H1 (cell line): Measurements from ENCODE around the gene CLEC2B. TPM values are rescaled to one million over a fixed set of nuclear protein-coding genes. Genes with fewer than 3 reads are reported as not detected.
A peak's percentile ranks its signal among the peaks of the same experiment; 100 is the strongest.

ENCODE experiments used
- CTCF ChIA-PET: fragments of 300-600 bp; sonication (Branson Sonifier 250); formaldehyde crosslinking; loops from one replicate; lab custom pipeline; 2021; ENCODE audit not compliant: partially characterized antibody; lab: Charles Lee
- POLR2A ChIA-PET: fragments of 300-600 bp; sonication (Branson Sonifier 250); formaldehyde crosslinking; loops from one replicate; lab custom pipeline; 2021; ENCODE audit warnings: inconsistent platforms; ENCODE audit not compliant: partially characterized antibody; lab: Charles Lee
- DNase-seq, 2 experiments: peaks; one replicate each; pipeline versions ENCODE4 v3.0.0 to v3.0.0-alpha.2; 2010 to 2022; ENCODE audit warnings: low spot score in 2 of 2, low read depth in 1 of 2, mixed read lengths in 1 of 2
- FAIRE-seq: peaks from 2 replicates; lab custom pipeline; 2011; peaks lifted over from hg19 to GRCh38; lab: Jason Lieb, UNC
- H2AFZ ChIP-seq: 2 replicates; pipeline ENCODE4 v1.8.1; 2012; ENCODE audit warnings: low read length, inconsistent platforms
- H2AK5ac ChIP-seq: 2 replicates; pipeline ENCODE4 v1.6.1; 2013; ENCODE audit warnings: low read depth, low read length
- H2BK120ac ChIP-seq: replicated peaks from 2 replicates; pipeline ENCODE3; 2013; ENCODE audit warnings: low read depth, low read length, inconsistent platforms
- H2BK12ac ChIP-seq: 2 replicates; pipeline ENCODE4 v1.6.1; 2013; ENCODE audit warnings: low read depth, low read length
- H2BK15ac ChIP-seq: 2 replicates; pipeline ENCODE4 v1.6.1; 2013; ENCODE audit warnings: low read length
- H2BK20ac ChIP-seq: 2 replicates; pipeline ENCODE4 v1.6.1; 2013; ENCODE audit warnings: low read length
- H2BK5ac ChIP-seq: 2 replicates; pipeline ENCODE4 v1.6.1; 2013; ENCODE audit warnings: low read depth, low read length
- H3K14ac ChIP-seq: 2 replicates; pipeline ENCODE4 v1.6.1; 2013; ENCODE audit warnings: inconsistent platforms; ENCODE audit not compliant: insufficient read length
- H3K18ac ChIP-seq: 2 replicates; pipeline ENCODE4 v1.6.1; 2013; ENCODE audit warnings: low read length; ENCODE audit errors: extremely low read depth
- H3K23ac ChIP-seq: 2 replicates; pipeline ENCODE4 v1.6.1; 2013; ENCODE audit warnings: inconsistent platforms; ENCODE audit not compliant: insufficient read length
- H3K23me2 ChIP-seq: 2 replicates; pipeline ENCODE4 v1.6.1; 2013; ENCODE audit warnings: low read depth, low read length
- H3K27ac ChIP-seq: 2 replicates; pipeline ENCODE4 v1.6.1; 2011; ENCODE audit warnings: low read depth, low read length, inconsistent platforms
- H3K27me3 ChIP-seq, 4 experiments: replicated peaks in 1 of 4; 1 replicate in 1 of 4; 2 replicates in 3 of 4; pipeline versions ENCODE4 v1.6.1 to v1.8.1; 2011 to 2013; ENCODE audit warnings: low read length in 3 of 4, mild to moderate bottlenecking in 3 of 4, inconsistent platforms in 2 of 4, mixed read lengths in 2 of 4, moderate library complexity in 1 of 4; ENCODE audit not compliant: control insufficient read depth in 3 of 4, insufficient read depth in 3 of 4; ENCODE audit errors: extremely low read depth in 1 of 4
- H3K36me3 ChIP-seq, 4 experiments: 2 replicates each; pipeline versions ENCODE4 v1.6.1 to v1.8.1; 2011 to 2013; ENCODE audit warnings: mild to moderate bottlenecking in 4 of 4, low read length in 3 of 4, moderate library complexity in 2 of 4, control low read depth in 1 of 4, inconsistent platforms in 1 of 4; ENCODE audit not compliant: insufficient read depth in 4 of 4, control insufficient read depth in 2 of 4
- H3K4ac ChIP-seq: replicated peaks from 2 replicates; pipeline ENCODE3; 2013; ENCODE audit warnings: low read length, low read depth, mixed read lengths, inconsistent platforms; ENCODE audit not compliant: insufficient read length
- H3K4me1 ChIP-seq, 4 experiments: replicated peaks in 1 of 4; 1 replicate in 1 of 4; 2 replicates in 3 of 4; pipeline versions ENCODE4 v1.6.1 to v1.8.1; 2011 to 2013; ENCODE audit warnings: low read length in 3 of 4, inconsistent platforms in 2 of 4, mixed read lengths in 1 of 4; ENCODE audit not compliant: insufficient read depth in 4 of 4, control insufficient read depth in 3 of 4
- H3K4me2 ChIP-seq, 2 experiments: 2 replicates each; pipeline versions ENCODE4 v1.6.1 to v1.8.1; 2011 to 2013; ENCODE audit warnings: low read depth in 2 of 2, low read length in 2 of 2, control low read depth in 1 of 2, inconsistent platforms in 1 of 2, mild to moderate bottlenecking in 1 of 2; ENCODE audit not compliant: insufficient read depth in 1 of 2
- H3K4me3 ChIP-seq, 4 experiments: fragments of 200-600, 300-600 bp in 1 of 4; sonication (generic), shearing (Covaris generic), sonication (Bioruptor Twin) in 1 of 4; 2 replicates each; pipeline versions ENCODE4 v1.5.1 to v1.8.1; 2011 to 2016; ENCODE audit warnings: low read length in 4 of 4, low read depth in 3 of 4, control low read depth in 2 of 4, inconsistent platforms in 2 of 4, mild to moderate bottlenecking in 2 of 4, mixed read lengths in 1 of 4, moderate library complexity in 1 of 4; ENCODE audit not compliant: insufficient read depth in 2 of 4; ENCODE audit errors: extremely low read depth in 1 of 4
- H3K56ac ChIP-seq: replicated peaks from 2 replicates; pipeline ENCODE3; 2013; ENCODE audit warnings: low read depth, mild to moderate bottlenecking, mixed read lengths, low read length, inconsistent platforms; ENCODE audit not compliant: insufficient read length
- H3K79me1 ChIP-seq: 2 replicates; pipeline ENCODE4 v1.6.1; 2013; ENCODE audit warnings: low read depth, low read length, control low read depth
- H3K79me2 ChIP-seq, 2 experiments: 2 replicates each; pipeline versions ENCODE4 v1.6.1 to v1.8.1; 2012 to 2013; ENCODE audit warnings: low read length in 2 of 2, mild to moderate bottlenecking in 2 of 2, inconsistent platforms in 1 of 2; ENCODE audit not compliant: insufficient read depth in 2 of 2, control insufficient read depth in 1 of 2
- H3K9ac ChIP-seq, 4 experiments: replicated peaks in 1 of 4; 1 replicate in 1 of 4; 2 replicates in 3 of 4; pipeline versions ENCODE4 v1.6.1 to v1.8.1; 2011 to 2013; ENCODE audit warnings: low read depth in 3 of 4, low read length in 3 of 4, control low read depth in 2 of 4, mild to moderate bottlenecking in 2 of 4, moderate library complexity in 2 of 4, inconsistent platforms in 1 of 4; ENCODE audit errors: extremely low read depth in 1 of 4
- H3K9me3 ChIP-seq, 2 experiments: 2 replicates each; pipeline versions ENCODE4 v1.6.1 to v1.8.1; 2012 to 2013; ENCODE audit warnings: mild to moderate bottlenecking in 2 of 2, moderate library complexity in 2 of 2, control low read depth in 1 of 2, inconsistent platforms in 1 of 2, low read depth in 1 of 2, low read length in 1 of 2, mixed read lengths in 1 of 2; ENCODE audit not compliant: insufficient read depth in 2 of 2
- H4K20me1 ChIP-seq, 2 experiments: replicated peaks in 1 of 2; 2 replicates each; pipeline versions ENCODE3 to v1.8.1; 2011 to 2013; ENCODE audit warnings: inconsistent platforms in 2 of 2, low read length in 2 of 2, mild to moderate bottlenecking in 1 of 2; ENCODE audit not compliant: insufficient read depth in 2 of 2, control insufficient read depth in 1 of 2
- H4K5ac ChIP-seq: 2 replicates; pipeline ENCODE4 v1.6.1; 2013; ENCODE audit warnings: low read length, low read depth, mixed read lengths, inconsistent platforms; ENCODE audit not compliant: insufficient read length
- H4K8ac ChIP-seq: 2 replicates; pipeline ENCODE4 v1.8.0; 2013; ENCODE audit warnings: mild to moderate bottlenecking, moderate library complexity, low read length, inconsistent platforms; ENCODE audit not compliant: insufficient read depth; ENCODE audit errors: extremely low read depth
- H4K91ac ChIP-seq: replicated peaks from 2 replicates; pipeline ENCODE3; 2013; ENCODE audit warnings: low read length, mixed read lengths, inconsistent platforms; ENCODE audit not compliant: insufficient read length
- BCL11A ChIP-seq, 2 experiments: IDR thresholded peaks; one replicate each; pipeline ENCODE4 v1.6.1; 2011; ENCODE audit warnings: low read depth in 2 of 2, low read length in 2 of 2, mild to moderate bottlenecking in 2 of 2
- CHD2 ChIP-seq: IDR thresholded peaks from 2 replicates; pipeline ENCODE4 v1.6.1; 2012; ENCODE audit warnings: low read length, improper control_type of control experiment
- HDAC6 ChIP-seq: IDR thresholded peaks from one replicate; pipeline ENCODE4 v1.7.1; 2012; ENCODE audit warnings: low read depth, mild to moderate bottlenecking, inconsistent platforms, low read length, moderate library complexity
- RBBP5 ChIP-seq: IDR thresholded peaks from 2 replicates; pipeline ENCODE4 v1.7.1; 2012; ENCODE audit warnings: low read depth, mild to moderate bottlenecking, inconsistent platforms, low read length, moderate library complexity, borderline replicate concordance
- WGBS, 2 experiments: shearing (Covaris generic) in 1 of 2; methylation state at CpG; one replicate each; pipeline versions ENCODE4 v1.1.6 to v1.1.7; 2013 to 2015; ENCODE audit warnings: low lambda C conversion rate in 2 of 2, mixed read lengths in 2 of 2, inconsistent platforms in 1 of 2, low coverage in 1 of 2, missing lambda C conversion rate in 1 of 2; ENCODE audit not compliant: insufficient replicate concordance in 2 of 2, insufficient coverage in 1 of 2, insufficient read length in 1 of 2; ENCODE audit errors: extremely low coverage in 1 of 2, missing lambda C conversion rate in 1 of 2; 5-methylcytosine and 5-hydroxymethylcytosine counted together
- long read RNA-seq, 2 experiments: library from RNA in 1 of 2; library from capped mRNA in 1 of 2; stranded (forward); transcript quantifications; one replicate each; pipeline ENCODE4 v2.0.0, GENCODE V29; 2021; ENCODE audit warnings: inconsistent platforms in 1 of 2
- polyA minus RNA-seq, 3 experiments: library from RNA; depleted of rRNA, polyadenylated mRNA; stranded (reverse); fragments of >200 nt; gene quantifications; 1 replicate in 2 of 3; 2 replicates in 1 of 3; pipeline ENCODE4 v1.2.3, GENCODE V29; 2011
- polyA plus RNA-seq, 7 experiments: library from polyadenylated mRNA; depleted of rRNA in 3 of 7; stranded (reverse) in 5 of 7; unstranded in 2 of 7; fragments of >200 nt in 5 of 7; fragments of 200-250 nt in 2 of 7; gene quantifications; 1 replicate in 5 of 7; 2 replicates in 1 of 7; 4 replicates in 1 of 7; pipeline versions ENCODE4 v1.2.1 to v1.2.3, GENCODE V29; 2011 to 2013; ENCODE audit warnings: missing spikeins in 2 of 7, mixed read lengths in 2 of 7
- total RNA-seq: library from RNA; stranded (reverse); fragmentation: NEBNext Ultra II Directional; extraction: Animal tissue kit (Norgen Biotek cat#: 25700); gene quantifications from 2 replicates; pipeline ENCODE4 v1.2.1, GENCODE V29; 2021
- TF ChIP-seq, protein P1 (sequence below): IDR thresholded peaks from 2 replicates; pipeline ENCODE4 v1.6.1; 2012; ENCODE audit warnings: inconsistent platforms
- TF ChIP-seq, protein P2 (sequence below): IDR thresholded peaks from 2 replicates; pipeline ENCODE4 v1.6.1; 2011; ENCODE audit warnings: low read length, improper control_type of control experiment

CLEC2B gene
- total RNA-seq, result not detected in 2 replicates
- not detected in 2 replicates for polyA plus RNA-seq (2011; rRNA removed)
- polyA plus RNA-seq (2011; cell fraction: cytosol; rRNA removed), result not detected
- polyA plus RNA-seq (2011; cell fraction: nucleus; rRNA removed), result not detected
- polyA plus RNA-seq (2012, experiment 1 of 2), result not detected in 4 replicates
- polyA plus RNA-seq (2012, experiment 2 of 2), result not detected
- not detected for polyA plus RNA-seq (2013, experiment 1 of 2)
- 0.07 TPM for polyA plus RNA-seq (2013, experiment 2 of 2)
- polyA minus RNA-seq (2011; rRNA and poly(A)+ RNA removed), result not detected in 2 replicates
- polyA minus RNA-seq (2011; cell fraction: cytosol; rRNA and poly(A)+ RNA removed), result not detected
- polyA minus RNA-seq (2011; cell fraction: nucleus; rRNA and poly(A)+ RNA removed), result not detected
- long read RNA-seq, experiment 1, result 0 reads
- long read RNA-seq, experiment 2, result 0 reads

DNA sequence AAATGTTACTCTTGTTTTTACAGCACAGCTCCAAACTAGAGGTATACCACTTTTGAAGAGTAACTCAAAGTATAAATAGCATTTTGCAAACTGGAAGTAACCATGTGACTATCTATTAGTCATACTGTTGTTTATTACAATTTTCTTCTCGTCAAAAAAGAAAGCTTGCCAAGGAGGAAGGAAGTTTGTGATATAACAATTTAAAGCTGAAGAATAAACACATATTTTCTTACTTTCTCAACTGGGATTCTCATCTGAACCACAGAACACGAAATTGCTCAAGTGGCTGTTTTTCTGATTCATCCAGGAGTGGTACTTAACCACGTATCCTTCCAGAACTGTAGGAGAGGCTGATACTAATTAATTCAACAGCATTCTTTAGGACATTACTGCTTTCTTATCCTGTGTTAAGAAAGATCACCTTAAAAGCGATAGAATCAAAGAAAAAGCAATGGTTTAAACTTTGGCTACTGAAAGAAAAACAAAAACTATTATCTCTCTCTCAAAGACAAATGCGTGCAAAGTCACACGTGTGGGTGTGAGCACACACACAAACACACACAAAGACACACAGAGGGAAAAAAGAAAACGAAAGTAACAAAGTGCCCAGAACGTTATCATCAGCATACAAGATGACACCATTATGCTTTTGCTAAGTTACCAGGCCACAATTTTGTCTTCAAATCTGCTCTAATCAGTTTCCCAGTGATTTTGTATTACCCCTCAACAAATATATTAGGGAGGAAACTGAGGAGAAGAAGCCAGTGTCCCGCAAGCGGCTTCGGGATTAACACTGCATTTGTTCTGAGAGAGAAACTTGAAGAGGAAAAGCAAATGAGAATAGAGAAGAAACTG, at the start of gene CLEC2B:
Gene CLEC2B, minus strand, starts transcription at position 48 of the 855 bp plus-strand sequence.
- no peaks in the 10 kb centered on the region for H3K36me3 ChIP-seq
- ChIA-PET POLR2A (no interaction called here), CTCF (interaction anchor here (0.7 kb wide), 1 partner anchor 116 kb away, joined by 3 read pairs; no protein-coding TSS in a partner anchor)
- no peak within 1 kb of the TSS for H3K56ac ChIP-seq
- no peak within 1 kb of the TSS for H2BK5ac ChIP-seq
- no peak within 1 kb of the TSS for H2AFZ ChIP-seq
- no peaks in the 10 kb centered on the region for H3K79me1 ChIP-seq
- H3K14ac ChIP-seq, result peak within 1 kb of the TSS; percentile 100
- H4K8ac ChIP-seq, result no peak within 1 kb of the TSS
- WGBS, 2 experiments, result 73% methylated on average over 11 of the region's 11 CpGs; no CpG with 5 or more reads in 1 of the 2 experiments
- FAIRE-seq, result peak; percentile 55
- H2BK15ac ChIP-seq, result no peak within 1 kb of the TSS
- H3K4ac ChIP-seq, result no peak within 1 kb of the TSS
- H2BK20ac ChIP-seq, result no peak within 1 kb of the TSS
- no peak for DNase-seq
- H4K5ac ChIP-seq, result peak within 1 kb of the TSS; percentile 10
- H3K23me2 ChIP-seq, result no peaks in the 10 kb centered on the region
- no peak within 1 kb of the TSS for H3K9ac ChIP-seq
- peak within 1 kb of the TSS; percentile 80 for H4K91ac ChIP-seq
- H2AK5ac ChIP-seq, result no peak within 1 kb of the TSS
- no peaks in the 10 kb centered on the region for H3K79me2 ChIP-seq
- no peaks in the 10 kb centered on the region for H3K9me3 ChIP-seq
- H2BK120ac ChIP-seq, result no peak within 1 kb of the TSS
- H2BK12ac ChIP-seq, result 0 out of 2 replicates have a peak within 1 kb of the TSS, but pooled peaks have one; percentile 12
- no peak within 1 kb of the TSS for H3K18ac ChIP-seq
- no peaks in the 10 kb centered on the region for H4K20me1 ChIP-seq
- no peak within 1 kb of the TSS for H3K27ac ChIP-seq
- no peak within 1 kb of the TSS for H3K4me3 ChIP-seq
- no peak for TF ChIP-seq HDAC6
- no peak for TF ChIP-seq RBBP5
- TF ChIP-seq CHD2, result no peak
- no peak for TF ChIP-seq BCL11A (IDR thresholded peaks at IDR 0.05; ENCODE audit: low read depth in 2 of 2, low read length in 2 of 2)
- TF ChIP-seq, protein P1, sequence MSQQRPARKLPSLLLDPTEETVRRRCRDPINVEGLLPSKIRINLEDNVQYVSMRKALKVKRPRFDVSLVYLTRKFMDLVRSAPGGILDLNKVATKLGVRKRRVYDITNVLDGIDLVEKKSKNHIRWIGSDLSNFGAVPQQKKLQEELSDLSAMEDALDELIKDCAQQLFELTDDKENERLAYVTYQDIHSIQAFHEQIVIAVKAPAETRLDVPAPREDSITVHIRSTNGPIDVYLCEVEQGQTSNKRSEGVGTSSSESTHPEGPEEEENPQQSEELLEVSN, result no peak
- TF ChIP-seq, protein P2, sequence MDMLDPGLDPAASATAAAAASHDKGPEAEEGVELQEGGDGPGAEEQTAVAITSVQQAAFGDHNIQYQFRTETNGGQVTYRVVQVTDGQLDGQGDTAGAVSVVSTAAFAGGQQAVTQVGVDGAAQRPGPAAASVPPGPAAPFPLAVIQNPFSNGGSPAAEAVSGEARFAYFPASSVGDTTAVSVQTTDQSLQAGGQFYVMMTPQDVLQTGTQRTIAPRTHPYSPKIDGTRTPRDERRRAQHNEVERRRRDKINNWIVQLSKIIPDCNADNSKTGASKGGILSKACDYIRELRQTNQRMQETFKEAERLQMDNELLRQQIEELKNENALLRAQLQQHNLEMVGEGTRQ, result no peak
- peak within 1 kb of the TSS; percentile 15 for H3K23ac ChIP-seq
- peaks cover 0 to 6% (median 2%) of the 10 kb centered on the region in 4 experiments; a peak in 2 of 7 replicates for H3K4me1 ChIP-seq
- 0 out of 4 replicates have a peak within 1 kb of the TSS, but pooled peaks of 1 of the 2 experiments have one; percentile 25 for H3K4me2 ChIP-seq
- H3K27me3 ChIP-seq, result no peaks in the 10 kb centered on the region
